ENCODE measurements around the gene PRKCI. TPM values are rescaled to one million over a fixed set of nuclear protein-coding genes. Genes with fewer than 3 reads are reported as not detected.
A peak's percentile ranks its signal among the peaks of the same experiment; 100 is the strongest.

PRKCI gene
- polyA plus RNA-seq, 2 of the 4 experiments (the other 2 are of a cell fraction), result 19.2 to 52.6 TPM

GRCh38 chr3:170180908-170181885 is 41.0 kb upstream of the PRKCI start, which contains the start of gene PHC3 (continued):
- TF ChIP-seq, protein P1, sequence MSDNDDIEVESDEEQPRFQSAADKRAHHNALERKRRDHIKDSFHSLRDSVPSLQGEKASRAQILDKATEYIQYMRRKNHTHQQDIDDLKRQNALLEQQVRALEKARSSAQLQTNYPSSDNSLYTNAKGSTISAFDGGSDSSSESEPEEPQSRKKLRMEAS (IDR thresholded peaks at IDR 0.05), result peak; percentile 62; the same call in 1 of the 2 replicates
- no peak for TF ChIP-seq RCOR1 (IDR thresholded peaks at IDR 0.05; ENCODE audit: low read depth, low read length)
- no peak for TF ChIP-seq HOXB5 (CRISPR knock-in tag; IDR thresholded peaks at IDR 0.05)
- peak; percentile 88 for TF ChIP-seq PHF8 (IDR thresholded peaks at IDR 0.05; ENCODE audit: borderline replicate concordance, low read depth)
- TF ChIP-seq TFCP2L1 (CRISPR knock-in tag; IDR thresholded peaks at IDR 0.05), result no peak
- no peak for TF ChIP-seq REST (IDR thresholded peaks at IDR 0.05)
- TF ChIP-seq ZC3H11A (IDR thresholded peaks at IDR 0.05), result no peak
- TF ChIP-seq GATA3 (IDR thresholded peaks at IDR 0.05; ENCODE audit: borderline replicate concordance), result no peak
- no peak for TF ChIP-seq RARB (CRISPR knock-in tag; IDR thresholded peaks at IDR 0.05)
- TF ChIP-seq KDM1A (IDR thresholded peaks at IDR 0.05; ENCODE audit: low read depth), result no peak
- TF ChIP-seq SREBF2 (IDR thresholded peaks at IDR 0.05), result no peak
- no peak for TF ChIP-seq NFE2L2 (conservative IDR thresholded peaks at IDR 0.05; ENCODE audit: low read length)
- peak; percentile 59 to 81; a peak in 3 of 4 replicates for TF ChIP-seq CEBPB (IDR thresholded peaks at IDR 0.05)
- TF ChIP-seq POLR2AphosphoS2 (conservative IDR thresholded peaks at IDR 0.05; ENCODE audit: low read length), result no peak
- TF ChIP-seq HOXA7 (CRISPR knock-in tag; IDR thresholded peaks at IDR 0.05), result no peak
- TF ChIP-seq POLR2A (IDR thresholded peaks at IDR 0.05; ENCODE audit: low read length), result peak; percentile 85
- no peak for TF ChIP-seq EHMT2 (IDR thresholded peaks at IDR 0.05; ENCODE audit: low read depth)
- no peak for TF ChIP-seq HOXB13 (CRISPR knock-in tag; IDR thresholded peaks at IDR 0.05; ENCODE audit: low read depth)
- no peak for TF ChIP-seq ELK1 (IDR thresholded peaks at IDR 0.05; ENCODE audit: low read depth, low read length)
- TF ChIP-seq, protein P2, sequence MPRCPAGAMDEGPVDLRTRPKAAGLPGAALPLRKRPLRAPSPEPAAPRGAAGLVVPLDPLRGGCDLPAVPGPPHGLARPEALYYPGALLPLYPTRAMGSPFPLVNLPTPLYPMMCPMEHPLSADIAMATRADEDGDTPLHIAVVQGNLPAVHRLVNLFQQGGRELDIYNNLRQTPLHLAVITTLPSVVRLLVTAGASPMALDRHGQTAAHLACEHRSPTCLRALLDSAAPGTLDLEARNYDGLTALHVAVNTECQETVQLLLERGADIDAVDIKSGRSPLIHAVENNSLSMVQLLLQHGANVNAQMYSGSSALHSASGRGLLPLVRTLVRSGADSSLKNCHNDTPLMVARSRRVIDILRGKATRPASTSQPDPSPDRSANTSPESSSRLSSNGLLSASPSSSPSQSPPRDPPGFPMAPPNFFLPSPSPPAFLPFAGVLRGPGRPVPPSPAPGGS (IDR thresholded peaks at IDR 0.05), result peak; percentile 83; the same call in 2 of the 3 replicates
- peak; percentile 72 to 73; a peak in 3 of 5 replicates for TF ChIP-seq JUN (IDR thresholded peaks at IDR 0.05)
- TF ChIP-seq JUNB (IDR thresholded peaks at IDR 0.05), result no peak
- no peak for TF ChIP-seq CTCF (IDR thresholded peaks at IDR 0.05)
- TF ChIP-seq KDM5A (IDR thresholded peaks at IDR 0.05), result no peak
- no peak for TF ChIP-seq NR3C1 (IDR thresholded peaks at IDR 0.05)
- no peak for TF ChIP-seq TP53 (CRISPR knock-in tag; IDR thresholded peaks at IDR 0.05)
- TF ChIP-seq NPAS2 (CRISPR knock-in tag; IDR thresholded peaks at IDR 0.05; ENCODE audit: borderline replicate concordance), result no peak
- peak; percentile 63; the same call in 1 of the 2 replicates for TF ChIP-seq MYC (IDR thresholded peaks at IDR 0.05; ENCODE audit: borderline replicate concordance, low read length)
- TF ChIP-seq, protein P3, sequence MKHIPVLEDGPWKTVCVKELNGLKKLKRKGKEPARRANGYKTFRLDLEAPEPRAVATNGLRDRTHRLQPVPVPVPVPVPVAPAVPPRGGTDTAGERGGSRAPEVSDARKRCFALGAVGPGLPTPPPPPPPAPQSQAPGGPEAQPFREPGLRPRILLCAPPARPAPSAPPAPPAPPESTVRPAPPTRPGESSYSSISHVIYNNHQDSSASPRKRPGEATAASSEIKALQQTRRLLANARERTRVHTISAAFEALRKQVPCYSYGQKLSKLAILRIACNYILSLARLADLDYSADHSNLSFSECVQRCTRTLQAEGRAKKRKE (CRISPR knock-in tag; IDR thresholded peaks at IDR 0.05; ENCODE audit: low read depth), result no peak
- TF ChIP-seq FOXS1 (CRISPR knock-in tag; IDR thresholded peaks at IDR 0.05), result no peak
- no peak for TF ChIP-seq RFX5 (IDR thresholded peaks at IDR 0.05)
- TF ChIP-seq BHLHE40 (IDR thresholded peaks at IDR 0.05; ENCODE audit: low read depth, low read length), result no peak

Data from A549 (cell line).